Measurements from ENCODE around the gene CNPY4.

Gene CNPY4

GRCh38 chr7:100148559-100149328 lies 29.3 kb downstream of the CNPY4 start, which contains the start of gene LAMTOR4:
Gene LAMTOR4, plus strand, starts transcription at chr7:100148918. Its CDS starts 55 bp downstream, at chr7:100148973.
- peak; percentile 98 for DNase-seq (ENCODE audit: low read depth in 2 of 2)

GRCh38 chr7:100152404-100152803 lies 33.0 kb downstream of the CNPY4 start:
- DNase-seq (ENCODE audit: low read depth in 2 of 2) = no peak

- no peak for DNase-seq (ENCODE audit: low read depth in 2 of 2)
These were observed 33.7 kb downstream of the CNPY4 start for GRCh38 chr7:100152937-100153666.

GRCh38 chr7:100153708-100154535 lies 34.5 kb downstream of the CNPY4 start:
- DNase-seq (ENCODE audit: low read depth in 2 of 2) = no peak

- no peak for DNase-seq (ENCODE audit: low read depth in 2 of 2)
These were observed 35.4 kb downstream of the CNPY4 start for GRCh38 chr7:100154651-100155491.

- DNase-seq (ENCODE audit: low read depth in 2 of 2) = no peak
These were observed 36.3 kb downstream of the CNPY4 start for GRCh38 chr7:100155553-100156317.

GRCh38 chr7:100156331-100157068 lies 37.1 kb downstream of the CNPY4 start:
- DNase-seq (ENCODE audit: low read depth in 2 of 2) = no peak

GRCh38 chr7:100157069-100157333 lies 37.6 kb downstream of the CNPY4 start:
- DNase-seq (ENCODE audit: low read depth in 2 of 2) = no peak

- no peak for DNase-seq (ENCODE audit: low read depth in 2 of 2)
These were observed 38.1 kb downstream of the CNPY4 start for GRCh38 chr7:100157334-100158228.

- DNase-seq (ENCODE audit: low read depth in 2 of 2) = peak; percentile 84 to 89
These were observed 39.0 kb downstream of the CNPY4 start, which contains the start of gene TRAPPC14 for GRCh38 chr7:100158229-100159098. Gene TRAPPC14, minus strand, starts transcription at chr7:100158723. Its CDS starts 224 bp downstream, at chr7:100158499.

- DNase-seq (ENCODE audit: low read depth in 2 of 2) = no peak
These were observed 39.7 kb downstream of the CNPY4 start for GRCh38 chr7:100159099-100159623.

- DNase-seq (ENCODE audit: low read depth in 2 of 2) = no peak
These were observed 40.6 kb downstream of the CNPY4 start for GRCh38 chr7:100160067-100160466.

- no peak for DNase-seq (ENCODE audit: low read depth in 2 of 2)
These were observed 43.6 kb downstream of the CNPY4 start for GRCh38 chr7:100163006-100163531.

GRCh38 chr7:100163871-100164270 lies 44.4 kb downstream of the CNPY4 start:
- no peak for DNase-seq (ENCODE audit: low read depth in 2 of 2)

- no peak for DNase-seq (ENCODE audit: low read depth in 2 of 2)
These were observed 47.0 kb downstream of the CNPY4 start for GRCh38 chr7:100166317-100166940.

GRCh38 chr7:100166970-100167911 lies 47.8 kb downstream of the CNPY4 start:
- no peak for DNase-seq (ENCODE audit: low read depth in 2 of 2)
